Transverse colon (tissue), 4 donors: Measurements from ENCODE around the gene PACS2.

Experiments used
- EP300 ChIP-seq: sonication (generic); formaldehyde crosslinking; IDR thresholded peaks from one replicate; pipeline ENCODE4 v1.6.1; 2017; ENCODE audit warnings: antibody characterized with exemption, low read depth
- POLR2A ChIP-seq: fragments of 450-650 bp; IDR thresholded peaks from one replicate; pipeline ENCODE4 v1.6.1; 2016; ENCODE audit warnings: antibody characterized with exemption, mild to moderate bottlenecking, moderate library complexity
- POLR2AphosphoS5 ChIP-seq, 3 donors: sonication (generic); formaldehyde crosslinking; IDR thresholded peaks; one replicate each; pipeline ENCODE4 v1.6.1; 2016; ENCODE audit warnings: antibody characterized with exemption in 3 of 3
- TF ChIP-seq, protein P1 (sequence below), 5 experiments: fragments of 200-600 bp in 3 of 5; fragments of 450-650 bp in 2 of 5; sonication (generic) in 3 of 5; IDR thresholded peaks; 1 replicate in 2 of 5; 2 replicates in 3 of 5; pipeline ENCODE4 v1.5.1; 2016 to 2017; ENCODE audit warnings: antibody characterized with exemption in 5 of 5, inconsistent platforms in 3 of 5, mild to moderate bottlenecking in 2 of 5, moderate library complexity in 1 of 5

DNA sequence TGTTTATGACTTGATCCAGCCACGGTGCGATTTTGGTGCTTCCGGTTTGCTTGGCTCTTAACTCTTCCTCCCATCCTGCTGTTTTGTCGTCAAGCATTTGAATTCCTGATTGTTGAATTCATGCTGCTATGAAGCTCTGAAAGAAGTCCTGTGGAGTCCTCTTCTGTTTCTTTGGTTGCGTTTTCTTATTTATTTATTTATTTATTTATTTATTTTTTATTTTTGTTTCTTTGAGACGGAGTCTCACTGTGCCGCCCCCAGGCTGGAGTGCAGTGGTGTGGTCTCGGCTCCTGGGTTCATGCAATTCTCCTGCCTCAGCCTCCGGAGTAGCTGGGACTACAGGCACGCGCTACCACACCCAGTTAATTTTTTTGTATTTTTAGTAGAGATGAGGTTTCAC lies 102.1 kb downstream of the PACS2 start:
- TF ChIP-seq, protein P1, sequence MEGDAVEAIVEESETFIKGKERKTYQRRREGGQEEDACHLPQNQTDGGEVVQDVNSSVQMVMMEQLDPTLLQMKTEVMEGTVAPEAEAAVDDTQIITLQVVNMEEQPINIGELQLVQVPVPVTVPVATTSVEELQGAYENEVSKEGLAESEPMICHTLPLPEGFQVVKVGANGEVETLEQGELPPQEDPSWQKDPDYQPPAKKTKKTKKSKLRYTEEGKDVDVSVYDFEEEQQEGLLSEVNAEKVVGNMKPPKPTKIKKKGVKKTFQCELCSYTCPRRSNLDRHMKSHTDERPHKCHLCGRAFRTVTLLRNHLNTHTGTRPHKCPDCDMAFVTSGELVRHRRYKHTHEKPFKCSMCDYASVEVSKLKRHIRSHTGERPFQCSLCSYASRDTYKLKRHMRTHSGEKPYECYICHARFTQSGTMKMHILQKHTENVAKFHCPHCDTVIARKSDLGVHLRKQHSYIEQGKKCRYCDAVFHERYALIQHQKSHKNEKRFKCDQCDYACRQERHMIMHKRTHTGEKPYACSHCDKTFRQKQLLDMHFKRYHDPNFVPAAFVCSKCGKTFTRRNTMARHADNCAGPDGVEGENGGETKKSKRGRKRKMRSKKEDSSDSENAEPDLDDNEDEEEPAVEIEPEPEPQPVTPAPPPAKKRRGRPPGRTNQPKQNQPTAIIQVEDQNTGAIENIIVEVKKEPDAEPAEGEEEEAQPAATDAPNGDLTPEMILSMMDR (IDR thresholded peaks at IDR 0.05), result no peak
- TF ChIP-seq POLR2AphosphoS5 (IDR thresholded peaks at IDR 0.05), result no peak
- TF ChIP-seq EP300, result no peak
- TF ChIP-seq POLR2A, result no peak
